Nephron progenitor cell (in vitro differentiated cells): Measurements from ENCODE around the gene EPHX1.
A peak's percentile ranks its signal among the peaks of the same experiment; 100 is the strongest.

Experiments
- DNase-seq: peaks from one replicate; pipeline ENCODE4 v3.0.0; 2021
- H3K27ac Mint-ChIP-seq: 2 replicates; pipeline ENCODE4 v1.8.0; 2021; ENCODE audit warnings: mild to moderate bottlenecking, moderate library complexity, mixed read lengths
- H3K27me3 Mint-ChIP-seq: 2 replicates; pipeline ENCODE4 v1.8.0; 2021; ENCODE audit warnings: mild to moderate bottlenecking, low read depth, mixed read lengths; ENCODE audit not compliant: poor library complexity
- H3K36me3 Mint-ChIP-seq: 2 replicates; pipeline ENCODE4 v1.8.0; 2021; ENCODE audit warnings: low read depth, mixed read lengths
- H3K4me1 Mint-ChIP-seq: 2 replicates; pipeline ENCODE4 v1.8.0; 2021; ENCODE audit warnings: mixed read lengths
- H3K4me3 Mint-ChIP-seq: 2 replicates; pipeline ENCODE4 v1.8.0; 2021; ENCODE audit warnings: mild to moderate bottlenecking, moderate library complexity, mixed read lengths
- H3K9me3 Mint-ChIP-seq: 2 replicates; pipeline ENCODE4 v1.8.0; 2021; ENCODE audit warnings: mild to moderate bottlenecking, moderate library complexity, mixed read lengths
- CTCF ChIP-seq: fragments of 200-600 bp; sonication (generic); IDR thresholded peaks from 2 replicates; pipeline ENCODE4 v1.5.0; 2021; ENCODE audit warnings: antibody characterized with exemption

EPHX1 gene

GRCh38 chr1:225765982-225766674, 43.8 kb upstream of the EPHX1 start:
- Mint-ChIP-seq H3K27ac (no peak overlapping the region), H3K4me1 (peaks cover 72% of the 10 kb centered on the region), H3K36me3 (no peaks in the 10 kb centered on the region)

GRCh38 chr1:225766967-225767633, 42.8 kb upstream of the EPHX1 start:
- H3K4me1 Mint-ChIP-seq: peaks cover 73% of the 10 kb centered on the region
- H3K4me3 Mint-ChIP-seq: peak overlapping the region; percentile 8
- TF ChIP-seq CTCF: no peak
- H3K27ac Mint-ChIP-seq: peak overlapping the region; percentile 83
- DNase-seq: no peak
- H3K9me3 Mint-ChIP-seq: no peaks in the 10 kb centered on the region
- no peaks in the 10 kb centered on the region for H3K27me3 Mint-ChIP-seq
- no peaks in the 10 kb centered on the region for H3K36me3 Mint-ChIP-seq

More at GRCh38 chr1:225765982-225766674, 43.8 kb upstream of the EPHX1 start:
- no peak for TF ChIP-seq CTCF
- Mint-ChIP-seq H3K9me3 (no peaks in the 10 kb centered on the region), H3K4me3 (no peak overlapping the region), H3K27me3 (no peaks in the 10 kb centered on the region)
- DNase-seq: no peak

- H3K9me3 Mint-ChIP-seq: no peaks in the 10 kb centered on the region
- H3K27ac Mint-ChIP-seq: peak overlapping the region; percentile 83
- H3K36me3 Mint-ChIP-seq: no peaks in the 10 kb centered on the region
- no peak overlapping the region for H3K4me3 Mint-ChIP-seq
- peaks cover 73% of the 10 kb centered on the region for H3K4me1 Mint-ChIP-seq
- no peaks in the 10 kb centered on the region for H3K27me3 Mint-ChIP-seq
- TF ChIP-seq CTCF: no peak
- DNase-seq: peak; percentile 18
Measured at GRCh38 chr1:225767634-225768540, 42.0 kb upstream of the EPHX1 start.

GRCh38 chr1:225768662-225769426, 41.1 kb upstream of the EPHX1 start:
- H3K36me3 Mint-ChIP-seq: no peaks in the 10 kb centered on the region
- H3K27me3 Mint-ChIP-seq: no peaks in the 10 kb centered on the region
- no peak for TF ChIP-seq CTCF
- peak overlapping the region; percentile 66 for H3K4me3 Mint-ChIP-seq
- no peak overlapping the region for H3K27ac Mint-ChIP-seq
- H3K4me1 Mint-ChIP-seq: peaks cover 76% of the 10 kb centered on the region
- no peaks in the 10 kb centered on the region for H3K9me3 Mint-ChIP-seq
- no peak for DNase-seq

GRCh38 chr1:225769687-225770086, 40.2 kb upstream of the EPHX1 start:
- no peak overlapping the region for H3K27ac Mint-ChIP-seq
- no peaks in the 10 kb centered on the region for H3K9me3 Mint-ChIP-seq
- H3K4me1 Mint-ChIP-seq: peaks cover 75% of the 10 kb centered on the region
- H3K4me3 Mint-ChIP-seq: peak overlapping the region; percentile 66
- no peak for TF ChIP-seq CTCF
- no peak for DNase-seq
- H3K36me3 Mint-ChIP-seq: no peaks in the 10 kb centered on the region
- H3K27me3 Mint-ChIP-seq: no peaks in the 10 kb centered on the region
